Adrenal gland (tissue), 5 donors: ENCODE results near the gene LBX2.

ENCODE experiments used
- POLR2A ChIP-seq, 2 donors: fragments of 450-650 bp; IDR thresholded peaks; one replicate each; pipeline ENCODE4 v1.6.1; 2017; ENCODE audit warnings: antibody characterized with exemption in 2 of 2, mild to moderate bottlenecking in 2 of 2, moderate library complexity in 1 of 2
- TF ChIP-seq, protein P1 (sequence below), 6 experiments: fragments of 450-650 bp in 4 of 6; fragments of 200-600 bp in 2 of 6; sonication (generic) in 1 of 6; IDR thresholded peaks; 1 replicate in 5 of 6; 2 replicates in 1 of 6; pipeline versions ENCODE4 v1.5.1 to v1.8.0; 2016 to 2021; ENCODE audit warnings: antibody characterized with exemption in 6 of 6, mild to moderate bottlenecking in 2 of 6, moderate library complexity in 1 of 6
- donor health status: DM: no; HTN: no; CAD: no.

DNA sequence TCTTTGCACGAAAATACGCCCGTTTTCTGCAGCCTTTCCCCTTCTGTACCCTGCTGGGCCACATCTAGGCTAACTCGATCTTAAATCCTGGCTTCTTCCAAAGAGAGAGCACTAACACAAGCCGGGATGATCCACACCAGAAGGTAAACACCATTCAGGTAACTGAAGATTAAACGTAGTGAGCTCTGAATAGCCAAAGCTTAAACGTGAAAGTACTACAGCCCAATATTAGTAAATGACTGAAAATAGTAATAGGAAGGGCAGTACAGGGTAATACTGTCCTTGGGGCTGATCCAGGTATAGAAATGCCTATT, 26.5 kb downstream of the LBX2 start:
- TF ChIP-seq, protein P1, sequence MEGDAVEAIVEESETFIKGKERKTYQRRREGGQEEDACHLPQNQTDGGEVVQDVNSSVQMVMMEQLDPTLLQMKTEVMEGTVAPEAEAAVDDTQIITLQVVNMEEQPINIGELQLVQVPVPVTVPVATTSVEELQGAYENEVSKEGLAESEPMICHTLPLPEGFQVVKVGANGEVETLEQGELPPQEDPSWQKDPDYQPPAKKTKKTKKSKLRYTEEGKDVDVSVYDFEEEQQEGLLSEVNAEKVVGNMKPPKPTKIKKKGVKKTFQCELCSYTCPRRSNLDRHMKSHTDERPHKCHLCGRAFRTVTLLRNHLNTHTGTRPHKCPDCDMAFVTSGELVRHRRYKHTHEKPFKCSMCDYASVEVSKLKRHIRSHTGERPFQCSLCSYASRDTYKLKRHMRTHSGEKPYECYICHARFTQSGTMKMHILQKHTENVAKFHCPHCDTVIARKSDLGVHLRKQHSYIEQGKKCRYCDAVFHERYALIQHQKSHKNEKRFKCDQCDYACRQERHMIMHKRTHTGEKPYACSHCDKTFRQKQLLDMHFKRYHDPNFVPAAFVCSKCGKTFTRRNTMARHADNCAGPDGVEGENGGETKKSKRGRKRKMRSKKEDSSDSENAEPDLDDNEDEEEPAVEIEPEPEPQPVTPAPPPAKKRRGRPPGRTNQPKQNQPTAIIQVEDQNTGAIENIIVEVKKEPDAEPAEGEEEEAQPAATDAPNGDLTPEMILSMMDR (IDR thresholded peaks at IDR 0.05), result no peak
- no peak for TF ChIP-seq POLR2A (IDR thresholded peaks at IDR 0.05)
